ENCODE measurements around the gene PTGDR. TPM values are rescaled to one million over a fixed set of nuclear protein-coding genes. Genes with fewer than 3 reads are reported as not detected.

PTGDR gene
- total RNA-seq, 1 experiment from 2014 or later: not detected

- in situ Hi-C loops (cut with HindIII; ENCODE audit: low pct_unique_long_range_greater_than_20kb, low sequenced_read_pairs): no loop called here
- TF ChIP-seq REST (IDR thresholded peaks at IDR 0.05; ENCODE audit: insufficient read depth in 1 of 2, low read depth in 2 of 2, low read length in 1 of 2) (no peak), POLR2AphosphoS5 (IDR thresholded peaks at IDR 0.05; ENCODE audit: low read depth, low read length) (no peak), CTCF (IDR thresholded peaks at IDR 0.05) (no peak), TCF7L2 (IDR thresholded peaks at IDR 0.05; ENCODE audit: low read depth, low read length) (no peak), SIN3A (IDR thresholded peaks at IDR 0.05; ENCODE audit: borderline replicate concordance, insufficient read depth, low read depth, low read length) (no peak)
- no peak overlapping the region for H3K27ac ChIP-seq (ENCODE audit: low read length)
- no peak overlapping the region for H3K4me3 ChIP-seq (ENCODE audit: low read depth in 2 of 2, low read length in 2 of 2)
- no peaks in the 10 kb centered on the region for H3K36me3 ChIP-seq (ENCODE audit: control insufficient read depth, insufficient read depth, low read length)
- POLR2A ChIA-PET: no interaction called here
- H3K9me3 ChIP-seq (ENCODE audit: control insufficient read depth, insufficient read depth, low read depth, low read length): no peaks in the 10 kb centered on the region
- DNase-seq (ENCODE audit: low read depth, low spot score) (no peak), ATAC-seq (0 out of 2 replicates have a peak, but pooled peaks have one; percentile 34)
- peaks cover 8% of the 10 kb centered on the region for H3K27me3 ChIP-seq (ENCODE audit: control insufficient read depth, insufficient read depth, low read length)
- CTCF ChIA-PET: no interaction called here
- no TSS peak for BruUV-seq (replicated peaks)
- H3K4me1 ChIP-seq (ENCODE audit: control insufficient read depth, insufficient read depth, low read length): no peaks in the 10 kb centered on the region; the same call in 1 of the 2 replicates
- intact Hi-C loops (cut with micrococcal nuclease; ENCODE audit: unreplicated experiment): no loop called here
These were observed 972 bp downstream of the PTGDR start for GRCh38 chr14:52268279-52269061.

- POLR2A ChIA-PET: no interaction called here
- CTCF ChIA-PET: no interaction called here
- intact Hi-C loops (cut with micrococcal nuclease; ENCODE audit: unreplicated experiment): no loop called here
- DNase-seq (ENCODE audit: low read depth, low spot score) (no peak), ATAC-seq (no peak)
- peaks cover 8% of the 10 kb centered on the region for H3K27me3 ChIP-seq (ENCODE audit: control insufficient read depth, insufficient read depth, low read length)
- H3K9me3 ChIP-seq (ENCODE audit: control insufficient read depth, insufficient read depth, low read depth, low read length): no peaks in the 10 kb centered on the region
- TF ChIP-seq SIN3A (IDR thresholded peaks at IDR 0.05; ENCODE audit: borderline replicate concordance, insufficient read depth, low read depth, low read length) (no peak), TCF7L2 (IDR thresholded peaks at IDR 0.05; ENCODE audit: low read depth, low read length) (no peak), POLR2AphosphoS5 (IDR thresholded peaks at IDR 0.05; ENCODE audit: low read depth, low read length) (no peak), CTCF (IDR thresholded peaks at IDR 0.05) (no peak), REST (IDR thresholded peaks at IDR 0.05; ENCODE audit: insufficient read depth in 1 of 2, low read depth in 2 of 2, low read length in 1 of 2) (no peak)
- no peaks in the 10 kb centered on the region; the same call in 1 of the 2 replicates for H3K4me1 ChIP-seq (ENCODE audit: control insufficient read depth, insufficient read depth, low read length)
- no peak overlapping the region for H3K4me3 ChIP-seq (ENCODE audit: low read depth in 2 of 2, low read length in 2 of 2)
- H3K36me3 ChIP-seq (ENCODE audit: control insufficient read depth, insufficient read depth, low read length): no peaks in the 10 kb centered on the region
- BruUV-seq (replicated peaks): no TSS peak
- H3K27ac ChIP-seq (ENCODE audit: low read length): no peak overlapping the region
- in situ Hi-C loops (cut with HindIII; ENCODE audit: low pct_unique_long_range_greater_than_20kb, low sequenced_read_pairs): no loop called here
These were observed 1.6 kb downstream of the PTGDR start for GRCh38 chr14:52269100-52269499.

Data from Panc1 (cell line).